Measurements from ENCODE around the gene CDH7.

Gene CDH7

DNA sequence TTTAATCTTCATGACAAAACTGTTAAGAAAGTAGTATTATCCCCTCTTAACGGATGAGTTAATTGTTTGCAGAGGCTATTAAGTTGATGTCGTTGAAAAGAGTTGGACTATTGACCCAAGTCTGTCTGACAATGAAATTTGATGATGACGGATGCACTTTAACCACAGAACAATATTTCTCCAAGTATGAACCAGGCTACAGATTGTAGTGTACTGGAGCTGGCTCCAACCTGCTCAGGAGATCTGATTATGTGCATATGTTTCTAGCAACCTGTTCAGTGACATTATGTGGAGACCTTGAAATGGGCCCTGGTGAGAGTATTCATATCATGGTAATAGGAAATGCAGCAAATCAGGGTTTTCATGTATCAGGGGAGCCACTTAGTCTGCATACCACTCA is 174.1 kb downstream of the CDH7 start:
- no peak for DNase-seq

DNA sequence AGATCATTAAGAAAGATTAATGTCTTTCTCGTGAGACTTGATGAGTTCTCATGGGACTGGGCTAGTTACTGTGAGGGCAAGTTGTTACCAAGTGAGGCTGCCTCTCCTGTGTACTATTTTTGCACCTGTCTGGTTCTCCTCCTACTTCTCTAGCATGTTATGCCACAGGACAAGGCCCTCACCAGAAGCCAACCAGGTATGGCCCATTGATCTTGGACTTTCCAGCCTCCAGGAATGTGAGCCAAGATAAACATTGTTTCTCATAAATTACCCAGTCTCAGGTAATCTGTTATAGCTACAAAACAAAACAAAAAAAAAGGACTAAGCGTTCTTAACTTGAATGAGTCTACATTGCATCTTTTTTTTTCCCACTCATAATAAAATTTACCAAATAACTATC is 184.1 kb downstream of the CDH7 start:
- DNase-seq, result no peak

DNA sequence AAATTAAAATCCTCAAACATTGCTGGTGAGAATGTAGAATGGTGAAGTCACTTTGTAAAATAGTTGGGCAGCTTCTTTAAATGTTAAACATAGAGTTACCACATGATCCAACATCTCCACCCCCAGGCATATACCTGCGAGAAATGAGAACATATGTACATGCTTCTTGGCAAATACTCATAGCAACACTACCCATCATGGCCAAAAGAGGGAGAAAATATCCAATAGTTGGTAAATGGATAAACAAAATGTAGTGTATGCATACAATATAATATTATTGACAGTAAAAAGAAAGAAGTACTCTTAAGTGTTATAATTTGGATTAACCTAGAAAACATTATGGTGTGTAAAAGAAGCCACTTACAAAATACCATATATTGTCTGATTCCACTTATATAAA is 185.9 kb downstream of the CDH7 start:
- no peak for DNase-seq

DNA sequence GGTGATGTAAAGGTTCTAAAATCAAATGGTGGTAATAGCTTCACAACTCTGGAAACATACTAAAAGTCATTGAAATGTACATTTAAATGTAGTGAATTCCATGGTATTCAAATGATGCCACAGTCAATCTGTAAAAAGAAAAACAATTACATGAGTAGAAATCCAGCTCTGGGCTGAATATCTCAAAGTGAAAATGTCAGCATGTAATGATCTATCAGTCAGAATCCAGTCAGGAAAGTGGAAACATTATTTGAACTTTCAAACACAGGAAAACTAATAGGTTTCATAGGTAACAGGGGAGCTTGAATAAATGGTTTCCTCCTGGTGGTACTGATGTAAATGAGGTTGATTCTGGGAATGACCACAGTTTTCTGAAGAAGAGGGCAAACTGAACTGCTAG is 186.4 kb downstream of the CDH7 start:
- DNase-seq, result no peak

DNA sequence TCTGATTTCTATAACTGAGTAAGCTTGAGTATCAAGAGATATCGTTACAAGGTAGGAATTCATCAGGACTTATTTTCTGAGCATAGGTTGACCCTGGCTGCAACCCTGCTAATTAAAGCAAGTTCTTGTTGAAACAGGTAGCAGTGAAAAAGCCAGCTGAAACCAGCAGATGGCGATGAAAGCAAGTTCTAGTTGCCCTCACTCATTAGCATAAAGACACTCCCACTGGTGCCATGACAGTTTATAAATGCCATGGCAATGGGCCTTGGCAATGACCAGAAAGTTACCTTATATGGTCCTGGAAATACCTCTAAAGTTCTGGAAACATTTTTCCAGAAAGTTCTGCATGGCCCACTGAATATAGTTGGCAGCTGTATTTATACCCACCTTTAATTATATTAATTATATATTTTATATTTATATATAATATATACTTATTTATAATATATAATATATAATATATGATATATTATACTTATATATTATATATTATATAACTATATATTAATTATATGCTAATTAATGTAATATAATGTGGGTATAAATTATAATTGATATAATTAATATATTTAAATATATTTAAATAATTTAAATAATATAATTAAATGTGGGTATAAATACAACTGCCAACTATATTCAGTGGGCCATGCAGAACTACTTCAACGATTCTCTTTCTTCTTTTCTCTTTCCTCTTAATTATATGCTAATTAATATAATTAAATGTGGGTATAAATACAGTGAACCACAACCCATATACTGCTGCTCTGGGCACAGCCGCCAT is 188.0 kb downstream of the CDH7 start:
- DNase-seq, result peak; percentile 59

Measured in MV-4-11 (cell line).